ENCODE results near the gene PHF20. TPM values are rescaled to one million over a fixed set of nuclear protein-coding genes. Genes with fewer than 3 reads are reported as not detected.

Gene PHF20
- total and polyA plus RNA-seq, 2 of the 8 experiments (the other 6 are each of a cell fraction or from before 2014, with no cell fraction given), result 25.6 to 70.1 TPM

GRCh38 chr20:35866418-35867202, 94.8 kb downstream of the PHF20 start (continued):
- TF ChIP-seq KDM1A (IDR thresholded peaks at IDR 0.05; ENCODE audit: borderline replicate concordance, low read length) (no peak), EP300 (IDR thresholded peaks at IDR 0.05; ENCODE audit: borderline replicate concordance in 1 of 2, low read depth in 2 of 2, low read length in 2 of 2) (no peak), CHD2 (IDR thresholded peaks at IDR 0.05; ENCODE audit: low read length) (no peak), SAP30 (IDR thresholded peaks at IDR 0.05; ENCODE audit: insufficient read depth, insufficient replicate concordance, low read length) (no peak)
